Hematopoietic multipotent progenitor cell treated with erythropoietin and hydrocortisone succinate and interleukin-3 and kit ligand, for 15 days (in vitro differentiated cells): ENCODE results near the gene SNRNP40.

ENCODE experiments used
- DNase-seq: peaks from one replicate; pipeline ENCODE4 v3.0.0-alpha.2; 2015; ENCODE audit warnings: low spot score

SNRNP40 gene

GRCh38 chr1:31230378-31230777 is 66.2 kb downstream of the SNRNP40 start:
- no peak for DNase-seq

- DNase-seq = no peak
These were observed 67.6 kb downstream of the SNRNP40 start for GRCh38 chr1:31228986-31229385.

GRCh38 chr1:31227891-31228568 is 68.6 kb downstream of the SNRNP40 start:
- no peak for DNase-seq

- no peak for DNase-seq
These were observed 72.5 kb downstream of the SNRNP40 start for GRCh38 chr1:31224068-31224467.

GRCh38 chr1:31222176-31222575 is 74.4 kb downstream of the SNRNP40 start:
- no peak for DNase-seq

- no peak for DNase-seq
These were observed 75.5 kb downstream of the SNRNP40 start for GRCh38 chr1:31221072-31221471.

GRCh38 chr1:31219489-31219888 is 77.1 kb downstream of the SNRNP40 start:
- DNase-seq = no peak

GRCh38 chr1:31218705-31219104 is 77.9 kb downstream of the SNRNP40 start:
- no peak for DNase-seq

GRCh38 chr1:31216016-31216415 is 80.6 kb downstream of the SNRNP40 start:
- DNase-seq = no peak

GRCh38 chr1:31215065-31215570 is 81.5 kb downstream of the SNRNP40 start:
- DNase-seq = no peak

GRCh38 chr1:31214316-31215064 is 82.1 kb downstream of the SNRNP40 start:
- no peak for DNase-seq
